ENCODE data around the gene LMBR1L.
"Not testable (repeated sequence)": the region's sequence is repeated elsewhere in the genome, so short reads cannot be mapped to it uniquely, and the experiment has no call there.

LMBR1L gene, protein sequence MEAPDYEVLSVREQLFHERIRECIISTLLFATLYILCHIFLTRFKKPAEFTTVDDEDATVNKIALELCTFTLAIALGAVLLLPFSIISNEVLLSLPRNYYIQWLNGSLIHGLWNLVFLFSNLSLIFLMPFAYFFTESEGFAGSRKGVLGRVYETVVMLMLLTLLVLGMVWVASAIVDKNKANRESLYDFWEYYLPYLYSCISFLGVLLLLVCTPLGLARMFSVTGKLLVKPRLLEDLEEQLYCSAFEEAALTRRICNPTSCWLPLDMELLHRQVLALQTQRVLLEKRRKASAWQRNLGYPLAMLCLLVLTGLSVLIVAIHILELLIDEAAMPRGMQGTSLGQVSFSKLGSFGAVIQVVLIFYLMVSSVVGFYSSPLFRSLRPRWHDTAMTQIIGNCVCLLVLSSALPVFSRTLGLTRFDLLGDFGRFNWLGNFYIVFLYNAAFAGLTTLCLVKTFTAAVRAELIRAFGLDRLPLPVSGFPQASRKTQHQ

DNA sequence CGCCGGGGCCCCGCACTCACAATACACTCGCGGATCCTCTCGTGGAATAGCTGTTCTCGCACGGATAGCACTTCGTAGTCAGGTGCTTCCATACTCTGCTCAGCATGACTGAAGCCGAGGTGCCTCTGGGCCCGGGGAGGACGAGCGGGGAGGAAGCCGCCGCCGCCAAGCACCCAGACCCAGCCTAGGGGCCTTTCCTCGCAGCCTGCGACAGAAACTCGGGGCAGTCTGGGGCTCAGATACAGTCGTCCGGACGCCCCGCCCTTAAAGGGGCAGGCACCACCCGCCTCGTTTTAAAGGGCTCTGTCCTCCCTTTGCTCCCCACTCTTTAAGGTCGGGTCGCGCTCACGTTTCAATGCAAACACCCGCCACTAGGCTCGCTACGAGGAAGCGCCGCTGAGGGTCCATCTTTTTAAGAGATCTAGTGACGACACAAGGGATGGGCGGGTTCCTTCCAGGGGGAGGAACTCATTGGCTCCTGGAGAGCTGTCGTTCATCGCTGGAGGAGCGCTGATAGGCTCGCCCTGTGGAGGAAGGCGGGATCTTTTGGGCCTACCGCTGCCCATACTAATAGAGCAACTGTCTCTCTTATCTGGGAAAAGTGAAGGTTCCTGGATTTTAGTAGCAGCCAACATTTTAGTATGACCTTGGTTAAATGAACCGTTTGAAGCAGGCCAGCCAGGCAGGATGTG, at the start of gene LMBR1L:
TSS of gene LMBR1L (minus strand) at position 384 of the 692 bp plus-strand sequence. CDS start at position 92, 292 bp downstream.
- peak; percentile 99 for DNase-seq

DNA sequence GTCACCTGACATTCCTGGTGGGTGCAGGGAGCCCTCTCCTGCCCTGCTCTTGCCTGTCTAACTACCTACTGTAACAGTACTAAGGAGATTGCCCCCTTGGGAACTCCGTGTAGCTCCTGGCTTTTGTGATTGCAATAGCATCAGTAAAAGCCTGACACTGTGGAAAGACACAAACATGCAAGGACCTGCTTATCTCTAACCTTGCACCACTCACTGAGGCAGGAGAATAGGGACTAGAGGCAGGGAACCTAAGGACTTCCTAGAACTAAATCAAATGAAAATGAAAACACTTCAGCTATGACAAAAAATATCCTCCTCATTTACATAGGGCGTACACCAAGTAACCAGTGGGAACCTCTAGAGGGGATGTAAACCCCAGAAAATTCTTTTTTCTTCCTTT, 49.8 kb upstream of the LMBR1L start:
- no peak for DNase-seq

DNA sequence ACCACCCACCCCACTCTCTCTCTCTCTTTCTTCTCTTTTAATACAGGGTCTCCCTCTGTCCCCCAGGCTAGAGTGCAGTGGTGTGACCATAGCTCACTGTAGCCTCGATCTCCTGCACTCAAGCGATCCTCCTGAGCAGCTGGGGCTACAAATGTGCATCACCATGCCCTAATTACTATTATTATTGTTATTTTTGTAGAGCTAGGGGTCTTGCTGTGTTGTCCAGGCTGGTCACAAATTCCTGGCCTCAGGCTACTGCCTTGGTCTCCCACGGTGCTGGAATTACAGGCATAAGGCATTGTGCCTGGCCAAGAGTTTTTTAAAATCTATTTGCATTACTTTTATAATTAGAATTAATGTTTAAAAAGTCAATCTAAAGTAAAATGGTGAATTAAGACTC, 43.6 kb upstream of the LMBR1L start:
- no peak for DNase-seq

DNA sequence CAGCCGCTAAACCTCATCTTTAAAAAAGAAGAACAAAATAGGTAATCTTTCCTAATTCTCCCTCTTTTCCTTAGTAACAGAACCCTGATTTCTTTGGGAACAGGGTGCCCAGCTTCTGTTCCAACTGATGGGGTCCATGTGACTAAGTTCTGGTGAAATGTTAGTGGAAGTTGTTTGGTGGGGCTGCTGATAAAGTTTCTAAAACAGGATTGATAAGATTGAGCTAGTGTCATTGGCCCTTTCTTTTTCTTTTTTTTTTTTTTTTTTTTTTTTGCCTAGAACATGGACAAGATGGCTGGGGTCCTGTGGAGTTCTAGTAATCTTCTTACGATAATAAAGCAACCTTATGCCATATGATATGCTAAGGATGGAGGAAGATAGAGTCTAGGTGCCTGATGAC, 36.7 kb upstream of the LMBR1L start:
- DNase-seq: no peak

DNA sequence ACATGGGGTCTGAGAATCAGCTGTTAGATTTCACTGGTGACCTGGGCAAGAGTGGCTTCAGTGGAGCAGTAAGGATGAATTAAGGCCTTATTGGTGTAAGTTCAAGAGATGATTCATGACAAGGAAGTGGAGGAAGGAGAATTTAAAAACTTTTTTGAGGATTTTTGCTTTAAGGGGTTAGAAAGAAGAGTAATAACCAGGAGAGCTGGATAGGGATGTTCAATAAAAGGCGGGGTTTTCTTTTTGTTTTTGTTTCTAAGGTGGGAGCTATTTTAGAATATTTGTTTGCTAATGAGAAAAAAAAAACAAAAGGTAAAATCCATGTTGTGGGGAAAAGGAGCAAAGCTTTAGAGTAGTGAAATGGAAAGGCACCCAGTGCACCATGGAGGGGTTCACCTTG, 35.8 kb upstream of the LMBR1L start:
- DNase-seq: no peak

DNA sequence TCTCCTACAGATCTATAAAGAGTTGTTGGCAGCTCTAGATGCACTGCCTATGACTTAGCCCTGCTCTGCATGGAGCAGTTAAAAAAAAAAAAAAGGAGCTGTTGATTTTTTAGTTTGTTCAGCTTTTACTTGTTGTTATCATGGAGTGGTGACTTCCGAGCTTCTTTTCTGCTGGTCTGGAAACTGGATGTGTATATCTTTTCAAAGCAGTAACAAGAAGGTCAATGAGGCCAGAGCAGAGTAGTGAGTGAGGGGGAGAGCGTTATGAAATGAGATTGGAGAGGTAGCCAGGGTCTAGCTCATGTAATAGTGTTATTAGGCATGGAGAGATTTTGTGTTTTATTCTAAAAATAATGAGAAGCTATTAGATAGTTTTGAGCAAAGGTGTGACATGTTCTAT, 33.7 kb upstream of the LMBR1L start:
- DNase-seq: no peak

DNA sequence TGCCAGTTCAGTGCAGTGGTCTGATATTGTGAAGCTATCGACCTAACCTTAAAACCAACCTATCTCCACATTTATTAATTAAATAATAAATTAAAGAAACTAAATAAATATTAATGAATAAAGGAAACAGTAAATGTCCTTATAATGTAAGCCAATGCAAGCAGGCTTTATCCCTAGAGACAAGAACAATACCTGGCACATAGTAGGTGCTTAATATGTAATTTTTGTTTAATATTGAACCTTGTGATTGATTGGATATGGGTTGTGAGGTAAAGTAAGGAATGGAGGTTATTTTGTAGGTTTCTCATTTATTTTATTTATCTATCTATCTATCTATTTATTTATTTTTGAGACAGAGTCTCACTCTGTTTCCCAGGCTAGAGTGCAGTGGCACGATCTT, 28.4 kb upstream of the LMBR1L start:
- DNase-seq: no peak

DNA sequence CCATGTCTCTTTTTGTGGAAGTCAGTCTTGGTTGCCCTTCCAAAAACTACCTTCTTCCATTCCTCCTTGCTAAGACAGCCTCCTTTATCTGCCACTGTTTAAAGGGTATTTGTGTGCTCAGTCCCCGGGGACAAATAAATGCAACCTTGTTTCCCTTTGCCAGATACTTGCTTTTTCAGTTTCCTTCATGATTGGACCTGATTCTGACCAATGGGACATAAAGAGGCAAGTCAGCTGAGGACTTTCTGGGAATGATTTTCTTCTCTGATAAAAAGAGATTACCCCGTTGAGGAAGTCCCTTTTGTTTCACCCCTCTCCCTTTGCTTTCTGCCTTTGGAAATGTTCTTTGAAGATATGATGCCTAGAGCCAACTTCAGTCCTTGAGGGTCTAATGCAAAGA, 27.9 kb upstream of the LMBR1L start:
- no peak for DNase-seq

DNA sequence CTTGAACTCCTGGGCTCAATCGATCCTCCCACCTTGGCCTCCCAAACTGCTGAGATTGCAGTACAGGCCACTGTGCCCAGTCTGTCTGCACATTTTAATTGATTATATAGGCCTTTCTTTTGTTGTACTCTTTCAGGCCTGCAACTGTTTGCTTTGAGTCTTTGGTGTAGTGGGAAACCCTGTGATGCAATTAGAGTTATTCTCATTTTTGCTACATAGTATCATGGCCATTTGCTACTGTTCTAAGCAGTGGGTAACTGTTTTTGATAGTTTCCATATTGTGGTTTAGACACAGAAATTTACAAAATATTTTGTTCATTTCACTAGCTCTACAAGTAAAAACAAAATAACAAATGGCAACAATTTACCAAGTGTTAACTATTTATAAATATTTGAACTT, 26.8 kb upstream of the LMBR1L start:
- no peak for DNase-seq

DNA sequence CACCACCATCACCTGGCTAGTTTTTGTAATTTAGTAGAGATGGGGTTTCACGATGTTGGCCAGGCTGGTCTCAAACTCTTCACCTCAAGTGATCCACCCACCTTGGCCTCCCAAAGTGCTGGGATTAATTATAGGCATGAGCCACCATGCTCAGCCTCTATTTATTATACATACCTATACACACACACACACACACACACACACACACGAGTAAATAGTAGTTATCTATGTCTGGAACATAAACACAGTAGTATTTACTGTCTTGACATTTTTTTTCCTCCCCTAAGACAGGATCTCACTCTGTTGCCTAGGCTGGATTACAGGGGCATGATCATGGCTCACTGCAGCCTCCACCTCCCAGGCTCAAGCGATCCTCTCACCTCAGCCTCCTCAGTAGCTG, 26.4 kb upstream of the LMBR1L start:
- not testable (repeated sequence) for DNase-seq

DNA sequence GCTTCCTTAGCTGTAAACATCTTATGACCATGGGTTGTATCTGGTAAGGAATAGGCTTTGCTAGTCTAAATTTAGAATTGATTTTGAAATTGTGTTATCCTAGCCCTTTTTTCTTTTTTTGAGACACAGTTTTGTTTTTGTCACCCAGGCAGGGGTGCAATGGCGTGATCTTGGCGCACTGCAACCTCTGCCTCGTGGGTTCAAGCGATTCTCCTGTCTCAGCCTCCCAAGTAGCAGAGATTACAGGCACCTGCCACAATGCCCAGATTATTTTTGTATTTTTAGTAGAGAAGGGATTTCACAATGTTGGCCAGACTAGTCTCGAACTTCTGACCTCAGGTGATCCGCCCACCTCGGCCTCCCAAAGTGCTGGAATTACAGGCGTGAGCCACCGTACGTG, 22.9 kb upstream of the LMBR1L start:
- DNase-seq: no peak

DNA sequence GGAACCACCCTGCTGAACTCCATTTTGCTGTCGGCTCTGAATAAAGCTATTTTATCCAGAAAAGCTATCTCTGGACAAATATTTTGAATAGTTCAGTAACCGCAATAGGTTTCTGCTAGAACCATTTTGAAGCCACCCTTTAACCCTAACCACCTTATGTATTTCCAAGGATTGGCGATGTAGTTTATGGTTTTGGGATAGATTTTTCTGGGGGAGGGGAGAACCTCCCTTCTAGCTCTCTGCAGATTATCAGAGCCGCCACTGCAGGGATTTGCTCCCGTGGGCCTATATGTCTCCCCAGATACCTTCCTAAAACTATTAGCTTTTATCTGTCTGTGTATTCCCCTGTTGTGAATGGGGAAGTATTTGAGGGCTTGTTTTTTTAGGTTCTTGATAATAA, 22.4 kb upstream of the LMBR1L start:
- DNase-seq: no peak

DNA sequence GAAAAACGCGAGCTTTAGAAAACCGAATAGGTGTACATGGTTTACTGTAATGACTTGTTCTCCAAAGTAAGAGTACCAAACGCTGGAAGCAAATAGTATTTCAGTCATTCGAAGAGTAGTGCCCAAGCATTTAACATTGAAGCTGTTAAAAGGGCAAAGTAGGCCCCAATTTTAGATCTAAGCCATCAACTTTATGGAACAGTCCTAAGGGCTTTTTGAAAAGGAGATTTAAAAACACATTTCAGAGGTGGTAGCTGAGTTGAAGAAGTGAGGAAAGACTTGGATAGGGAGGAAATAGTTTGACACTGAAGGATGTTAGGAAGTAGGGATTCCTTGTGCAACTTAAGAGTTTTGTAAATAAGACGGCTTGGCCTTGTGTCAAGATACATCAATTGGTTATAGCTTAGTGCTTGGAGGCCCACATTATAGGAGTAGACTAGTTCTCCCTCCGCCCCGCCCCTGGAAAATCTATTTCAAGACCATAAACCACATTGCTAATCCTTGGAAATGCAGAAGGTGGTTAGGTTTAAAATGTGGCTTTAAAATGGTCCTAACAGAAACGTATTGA, 21.3 kb upstream of the LMBR1L start:
- peak; percentile 46 for DNase-seq

DNA sequence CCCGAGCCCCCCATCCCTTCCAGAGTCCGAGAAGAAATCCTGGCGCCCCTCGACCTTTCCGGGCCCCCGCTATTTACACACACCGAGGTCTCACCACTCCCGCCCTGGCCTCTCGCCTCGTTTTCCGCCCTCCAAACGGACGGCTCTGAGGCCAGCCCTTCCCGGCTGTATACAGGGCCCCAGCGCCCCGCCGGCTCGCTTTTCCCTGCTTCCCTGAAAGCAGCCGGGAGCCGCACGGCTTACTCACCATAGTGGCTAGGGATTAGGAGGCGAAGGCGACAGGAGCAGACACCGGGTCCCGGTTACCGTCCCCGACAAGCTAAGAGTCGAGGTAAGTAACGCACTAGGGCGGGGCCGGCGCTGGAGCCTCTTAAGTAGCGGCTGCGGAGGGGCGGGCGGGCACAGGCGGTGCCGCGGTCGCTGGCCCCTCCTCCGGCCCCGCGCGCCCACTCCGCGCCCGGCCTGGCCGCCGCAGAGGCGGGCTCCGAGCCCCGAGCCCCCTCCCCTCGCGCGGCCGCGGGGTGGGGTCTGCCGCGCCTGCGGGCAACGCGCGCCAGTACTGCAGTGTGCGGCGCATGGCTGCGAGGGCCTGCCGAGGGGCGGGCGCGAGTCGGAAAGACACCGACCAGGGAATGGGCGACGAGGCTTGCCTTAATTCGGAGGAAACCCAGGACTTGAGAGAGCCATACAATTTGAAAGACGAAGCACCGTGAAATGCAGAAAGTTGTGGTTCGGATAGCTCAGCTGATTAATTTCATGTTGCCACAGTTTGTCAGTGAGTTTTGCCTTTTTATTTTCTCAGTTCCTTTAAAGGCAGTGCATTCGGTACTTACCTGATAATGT, 20.6 kb upstream of the LMBR1L start, which contains the start of gene TUBA1B:
TSS of gene TUBA1B (minus strand) at position 345 of the 843 bp plus-strand sequence. CDS start at position 250, 95 bp downstream.
- peak; percentile 90 for DNase-seq

DNA sequence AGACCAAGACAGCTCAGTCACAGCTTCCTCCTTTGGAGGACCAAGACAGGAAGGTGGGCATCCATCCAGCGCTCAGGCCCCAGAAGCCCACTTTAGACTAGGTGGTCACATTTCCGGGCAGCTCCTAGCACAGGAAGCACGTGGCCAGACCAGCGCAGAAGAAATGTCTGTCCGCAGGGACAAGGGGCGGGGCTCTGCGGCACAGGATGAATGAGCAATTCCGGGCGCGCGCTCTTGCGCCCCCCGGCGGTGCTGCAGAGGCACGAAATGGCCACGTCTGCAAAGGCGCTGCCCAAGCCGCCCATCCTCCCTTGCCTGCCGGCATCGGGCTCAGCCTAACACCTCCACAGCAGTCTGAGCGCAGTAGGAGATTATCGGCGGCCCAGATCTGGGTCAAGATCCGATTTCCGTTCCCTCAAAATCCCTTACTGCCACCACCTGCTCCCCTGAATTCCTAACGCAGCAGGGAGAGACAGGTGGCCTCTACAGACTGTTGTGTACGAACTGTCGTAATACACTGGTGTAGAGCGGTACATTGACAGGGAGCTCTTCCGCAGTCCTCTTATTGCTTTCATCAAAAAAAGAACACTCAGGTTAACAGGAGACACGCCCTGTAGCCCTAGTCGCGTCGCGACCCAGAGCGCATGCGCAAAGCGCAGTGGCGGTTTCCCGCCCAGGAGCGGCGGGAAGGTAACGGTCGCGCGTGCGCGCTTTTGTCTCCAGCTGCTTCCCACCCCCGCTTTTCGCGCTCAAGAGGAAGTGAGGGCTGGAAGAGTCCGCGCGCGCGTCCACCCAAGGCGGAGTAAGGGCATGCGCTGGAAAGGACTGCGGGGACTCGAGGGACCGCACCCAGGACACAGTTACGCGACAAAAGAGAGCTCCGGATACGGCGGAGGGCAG, 19.8 kb upstream of the LMBR1L start:
- peak; percentile 92 for DNase-seq

DNA sequence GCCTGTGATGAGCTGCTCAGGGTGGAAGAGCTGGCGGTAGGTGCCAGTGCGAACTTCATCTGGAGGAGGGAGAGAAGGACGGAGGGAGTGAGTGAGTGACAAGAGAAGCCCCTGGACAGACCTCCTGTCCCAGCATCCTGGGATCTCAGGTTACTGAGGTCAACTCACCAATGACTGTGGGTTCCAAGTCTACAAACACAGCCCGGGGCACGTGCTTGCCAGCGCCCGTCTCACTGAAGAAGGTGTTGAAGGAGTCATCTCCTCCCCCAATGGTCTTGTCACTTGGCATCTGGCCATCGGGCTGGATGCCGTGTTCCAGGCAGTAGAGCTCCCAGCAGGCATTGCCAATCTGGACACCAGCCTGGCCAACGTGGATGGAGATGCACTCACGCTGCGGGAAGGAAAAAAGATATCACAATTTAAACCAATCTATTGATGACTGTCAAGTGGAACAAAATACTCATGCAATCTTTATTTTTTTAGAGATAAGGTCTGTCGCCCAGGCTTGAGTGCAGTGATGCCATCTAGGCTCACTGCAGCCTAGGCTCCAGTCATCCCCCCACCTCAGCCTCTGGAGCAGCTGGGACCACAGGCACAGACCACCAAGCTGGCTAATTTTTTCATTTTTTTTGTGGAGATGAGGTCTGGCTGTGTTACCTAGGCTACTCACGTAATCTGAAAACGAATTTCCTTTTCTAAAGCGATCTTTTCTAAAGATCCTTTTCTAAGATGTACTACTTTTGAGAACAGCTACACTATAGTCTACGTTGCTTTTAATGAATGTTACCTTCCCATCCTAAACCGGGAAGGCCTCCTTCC, 18.9 kb upstream of the LMBR1L start:
- no peak for DNase-seq

DNA sequence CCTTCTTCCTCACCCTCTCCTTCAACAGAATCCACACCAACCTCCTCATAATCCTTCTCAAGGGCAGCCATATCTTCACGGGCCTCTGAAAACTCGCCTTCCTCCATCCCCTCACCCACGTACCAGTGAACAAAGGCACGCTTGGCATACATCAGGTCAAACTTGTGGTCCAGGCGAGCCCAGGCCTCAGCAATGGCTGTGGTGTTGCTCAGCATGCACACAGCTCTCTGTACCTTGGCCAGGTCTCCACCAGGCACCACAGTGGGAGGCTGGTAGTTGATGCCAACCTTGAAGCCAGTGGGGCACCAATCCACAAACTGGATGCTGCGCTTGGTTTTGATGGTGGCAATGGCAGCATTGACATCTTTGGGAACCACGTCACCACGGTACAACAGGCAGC, 17.3 kb upstream of the LMBR1L start:
- not testable (repeated sequence) for DNase-seq

DNA sequence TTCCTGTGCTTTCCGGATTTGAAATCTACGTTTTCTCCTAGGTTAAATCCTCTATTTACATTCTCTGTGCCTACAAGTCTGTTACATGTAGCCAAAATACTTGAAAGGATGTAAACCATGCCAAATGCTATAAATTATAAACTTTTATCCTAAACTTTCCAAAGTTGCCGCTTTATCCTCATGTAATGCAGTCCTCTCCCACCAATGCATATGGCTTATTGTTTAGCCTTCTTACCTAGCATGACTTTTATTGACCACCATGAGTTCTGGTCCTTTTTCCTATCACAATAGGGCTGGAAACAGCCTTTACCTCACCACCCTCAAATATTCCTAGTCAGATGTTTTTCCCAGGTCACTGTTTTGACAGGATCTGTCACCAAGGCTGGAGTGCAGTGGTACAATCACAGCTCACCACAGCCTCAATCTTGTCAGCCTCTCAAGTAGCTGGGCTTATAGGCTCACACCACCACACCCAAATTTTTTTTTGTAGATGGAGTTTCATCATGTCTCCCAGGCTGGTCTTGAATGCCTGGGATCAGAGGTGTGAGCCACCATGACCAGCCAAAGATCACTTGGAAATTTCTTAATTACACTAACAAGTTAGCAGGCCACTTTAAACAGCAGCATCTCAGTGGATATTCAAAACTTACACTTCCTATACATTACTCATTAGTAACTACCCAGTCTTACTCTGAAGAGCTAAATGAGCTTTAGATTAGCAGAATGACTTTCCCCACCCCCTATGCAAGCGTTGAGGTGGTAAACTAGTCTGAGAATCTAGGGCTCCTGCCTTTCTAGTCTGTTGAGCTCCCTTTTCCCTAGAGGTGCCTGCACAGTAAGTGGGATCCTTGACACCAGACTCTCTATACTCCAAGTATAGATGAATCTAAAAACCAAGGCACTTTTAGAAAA, 16.5 kb upstream of the LMBR1L start:
- DNase-seq: peak; percentile 38

DNA sequence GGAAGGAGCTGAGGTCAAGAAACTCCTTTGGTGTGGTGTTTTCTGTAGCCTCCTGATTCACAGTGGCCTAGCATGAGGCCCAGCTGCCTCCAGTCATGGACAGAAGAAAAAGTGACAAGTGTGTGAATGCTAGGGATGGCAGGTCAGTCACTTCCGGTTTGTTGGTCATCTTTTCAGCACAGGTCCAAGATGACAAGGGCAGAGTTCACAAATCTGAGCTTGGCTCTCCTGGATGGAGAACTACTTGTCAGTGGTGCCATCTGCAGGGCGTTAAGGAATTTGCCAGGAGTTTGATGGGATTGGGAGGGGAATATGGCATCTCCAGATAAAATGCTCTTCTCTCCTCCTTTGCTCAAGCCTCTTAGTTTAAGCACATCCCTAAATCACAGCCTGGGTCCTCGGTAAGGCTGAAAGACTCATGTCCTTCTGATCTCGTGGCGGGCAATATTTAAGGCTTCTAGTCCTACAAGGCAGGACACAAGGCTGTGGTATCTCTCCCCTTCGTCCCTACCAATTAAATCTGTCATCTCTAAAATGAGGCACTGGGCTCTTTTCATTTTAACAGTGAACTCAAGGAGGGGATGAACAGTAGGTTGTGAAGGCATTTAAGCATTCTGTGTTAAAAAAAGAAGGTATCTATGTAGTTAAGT, 10.5 kb upstream of the LMBR1L start:
- DNase-seq: peak; percentile 71

Measured in EL (cell line).